Mammary epithelial cell (primary cell): ENCODE data around the gene PM20D2.
"Not testable (repeated sequence)": the region's sequence is repeated elsewhere in the genome, so short reads cannot be mapped to it uniquely, and the experiment has no call there.

ENCODE experiments used
- EZH2 ChIP-seq: IDR thresholded peaks from 2 replicates; pipeline ENCODE4 v1.6.1; 2012; ENCODE audit warnings: low read length, inconsistent platforms, borderline replicate concordance
- TF ChIP-seq, protein P1 (sequence below), 2 donors: IDR thresholded peaks in 1 of 2; conservative IDR thresholded peaks in 1 of 2; 2 replicates each; pipeline ENCODE4 v1.5.1; 2011 to 2012; ENCODE audit warnings: inconsistent platforms in 2 of 2, low read length in 2 of 2, mild to moderate bottlenecking in 2 of 2, control low read depth in 1 of 2, low read depth in 1 of 2; ENCODE audit not compliant: insufficient read depth in 1 of 2; ENCODE audit errors: extremely low read depth in 1 of 2

DNA sequence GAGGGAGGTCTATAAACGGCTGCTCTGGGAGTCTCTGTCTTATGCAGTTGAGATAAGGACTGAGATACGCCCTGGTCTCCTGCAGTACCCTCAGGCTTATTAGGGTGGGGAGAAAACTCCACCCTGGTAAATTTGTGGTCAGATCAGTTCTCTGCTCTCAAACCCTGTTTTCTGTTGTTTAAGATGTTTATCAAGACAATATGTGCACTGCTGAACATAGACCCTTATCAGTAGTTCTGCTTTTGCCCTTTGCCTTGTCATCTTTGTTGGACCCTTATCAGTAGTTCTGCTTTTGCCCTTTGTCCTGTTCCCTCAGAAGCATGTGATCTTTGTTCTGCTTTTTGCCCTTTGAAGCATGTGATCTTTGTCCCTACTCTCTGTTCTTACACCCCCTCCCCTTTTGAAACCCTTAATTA, 17.6 kb upstream of the PM20D2 start:
- TF ChIP-seq, protein P1, sequence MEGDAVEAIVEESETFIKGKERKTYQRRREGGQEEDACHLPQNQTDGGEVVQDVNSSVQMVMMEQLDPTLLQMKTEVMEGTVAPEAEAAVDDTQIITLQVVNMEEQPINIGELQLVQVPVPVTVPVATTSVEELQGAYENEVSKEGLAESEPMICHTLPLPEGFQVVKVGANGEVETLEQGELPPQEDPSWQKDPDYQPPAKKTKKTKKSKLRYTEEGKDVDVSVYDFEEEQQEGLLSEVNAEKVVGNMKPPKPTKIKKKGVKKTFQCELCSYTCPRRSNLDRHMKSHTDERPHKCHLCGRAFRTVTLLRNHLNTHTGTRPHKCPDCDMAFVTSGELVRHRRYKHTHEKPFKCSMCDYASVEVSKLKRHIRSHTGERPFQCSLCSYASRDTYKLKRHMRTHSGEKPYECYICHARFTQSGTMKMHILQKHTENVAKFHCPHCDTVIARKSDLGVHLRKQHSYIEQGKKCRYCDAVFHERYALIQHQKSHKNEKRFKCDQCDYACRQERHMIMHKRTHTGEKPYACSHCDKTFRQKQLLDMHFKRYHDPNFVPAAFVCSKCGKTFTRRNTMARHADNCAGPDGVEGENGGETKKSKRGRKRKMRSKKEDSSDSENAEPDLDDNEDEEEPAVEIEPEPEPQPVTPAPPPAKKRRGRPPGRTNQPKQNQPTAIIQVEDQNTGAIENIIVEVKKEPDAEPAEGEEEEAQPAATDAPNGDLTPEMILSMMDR (conservative IDR thresholded peaks at IDR 0.05 in 1 of 2, IDR thresholded peaks at IDR 0.05 in 1 of 2; ENCODE audit: extremely low read depth in 1 of 2, insufficient read depth in 1 of 2, low read depth in 1 of 2, low read length in 2 of 2): not testable (repeated sequence)
- TF ChIP-seq EZH2: not testable (repeated sequence)
